Measurements from ENCODE around the gene S100A7A.
"Not testable (repeated sequence)": the region's sequence is repeated elsewhere in the genome, so short reads cannot be mapped to it uniquely, and the experiment has no call there.

S100A7A gene

DNA sequence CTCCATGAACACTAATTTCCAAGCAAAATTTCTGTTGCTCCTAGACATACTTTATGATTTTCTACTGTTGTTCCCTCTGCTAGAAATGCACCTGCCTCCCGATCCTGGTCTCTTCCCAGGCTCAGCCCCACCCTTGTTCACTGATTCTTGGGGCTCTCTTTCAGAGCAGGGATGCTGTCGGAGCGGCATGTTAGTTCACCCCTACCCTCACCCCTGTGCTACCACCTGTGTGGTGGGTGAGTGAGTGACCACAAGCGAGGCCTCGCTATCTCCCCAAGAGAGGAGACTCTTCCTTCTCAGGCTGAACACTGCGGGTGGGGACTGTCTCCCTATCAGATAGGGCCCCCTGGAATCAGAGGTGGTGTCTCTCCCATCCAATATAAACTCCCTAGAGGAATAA lies 20.5 kb upstream of the S100A7A start:
- DNase-seq (ENCODE audit: low read depth), result no peak

DNA sequence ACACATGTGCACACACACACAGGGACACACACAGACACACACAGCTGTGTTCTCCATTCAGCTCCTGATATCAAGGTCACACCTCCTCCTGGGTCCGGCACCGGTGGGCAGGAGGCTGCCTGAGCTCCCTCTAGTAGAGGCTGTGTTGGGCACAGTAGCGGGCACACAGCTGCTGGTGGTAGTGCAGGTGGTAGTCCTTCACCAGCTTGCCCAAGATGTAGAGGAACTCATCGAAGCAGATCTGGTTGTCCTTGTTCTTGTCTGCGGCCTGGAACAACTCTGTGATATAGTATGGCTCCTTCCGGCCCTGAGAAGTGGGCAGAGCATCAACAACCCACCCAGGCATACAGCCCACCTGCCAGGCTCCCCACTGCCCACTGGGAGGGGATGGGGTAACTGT lies 19.9 kb upstream of the S100A7A start:
- no peak for DNase-seq (ENCODE audit: low read depth)

DNA sequence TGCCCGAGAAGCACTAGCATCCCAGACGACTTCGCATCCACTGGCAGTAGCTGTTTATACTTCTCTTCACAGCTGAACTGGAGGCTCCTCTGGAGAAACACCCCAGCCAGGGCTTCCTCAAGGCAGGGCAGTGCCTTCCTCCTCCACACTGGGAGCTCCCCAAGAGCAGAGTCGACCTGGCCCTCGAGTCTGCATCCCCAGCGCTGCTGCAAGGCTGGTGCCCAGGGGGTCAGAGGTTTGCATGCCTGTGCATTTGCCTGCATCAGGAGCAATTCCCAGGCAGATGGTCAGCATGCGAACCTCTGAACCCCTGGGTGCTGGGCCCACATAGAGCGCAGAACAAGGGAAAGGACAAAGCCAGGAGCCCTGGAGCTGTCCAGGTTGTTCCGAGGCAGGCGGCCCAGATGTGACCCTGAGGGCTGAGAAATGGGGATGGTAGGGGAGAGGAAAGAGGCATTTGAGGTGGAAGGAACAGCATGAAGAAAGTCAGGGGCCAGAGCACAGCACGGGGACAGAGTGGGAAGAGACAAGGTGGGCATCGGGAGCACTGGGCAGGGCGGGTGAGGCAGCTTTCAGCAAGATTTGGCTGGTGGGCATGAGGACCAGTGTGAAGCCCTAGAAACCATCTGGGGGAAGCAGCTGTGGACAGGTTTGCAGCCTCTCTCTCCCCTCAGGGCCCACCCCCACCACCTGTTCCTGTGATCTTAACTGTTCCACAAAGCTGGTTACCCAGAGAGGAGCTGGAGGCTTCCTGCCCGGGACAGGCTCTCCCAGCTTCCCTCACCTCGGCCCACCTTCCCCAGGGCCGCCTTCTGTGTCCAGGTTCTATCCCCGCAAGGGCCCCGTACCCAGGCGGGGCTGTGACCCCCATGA lies 19.0 kb upstream of the S100A7A start:
- DNase-seq (ENCODE audit: low read depth), result no peak

DNA sequence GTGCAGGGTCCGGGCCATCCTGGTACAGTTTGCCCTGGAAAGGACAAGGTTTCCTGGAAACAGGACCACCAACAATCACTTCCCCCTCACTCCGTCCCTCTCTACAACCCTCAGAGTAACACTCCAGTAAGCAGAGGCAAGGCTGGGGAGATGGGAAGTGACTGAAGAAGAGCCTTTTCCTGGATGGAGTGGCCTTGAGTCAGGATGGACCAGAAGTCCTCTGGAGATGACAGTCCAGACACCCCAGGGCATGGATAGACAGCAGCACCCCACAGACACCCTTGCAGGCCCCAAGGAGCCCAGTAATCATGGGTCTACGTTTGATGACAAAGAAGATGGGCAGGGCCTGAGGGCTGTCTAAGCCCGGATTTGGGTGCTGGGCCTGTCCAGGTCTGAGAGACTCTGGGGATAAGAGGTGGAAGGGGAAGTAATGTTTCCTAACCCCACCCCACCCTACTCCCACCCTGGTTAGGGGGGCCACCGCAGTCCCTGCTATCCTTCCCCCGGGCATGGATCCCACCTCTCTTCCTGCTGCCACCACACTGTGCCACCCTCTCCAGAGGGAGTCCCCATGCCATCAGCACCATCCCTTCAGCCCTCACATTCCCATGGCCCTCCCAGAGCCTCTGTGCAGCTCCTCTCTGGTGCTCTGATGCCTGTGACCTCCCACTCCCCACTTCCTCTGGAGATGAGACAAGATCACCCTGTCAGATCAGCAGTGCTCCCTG lies 18.2 kb upstream of the S100A7A start:
- no peak for DNase-seq (ENCODE audit: low read depth)

DNA sequence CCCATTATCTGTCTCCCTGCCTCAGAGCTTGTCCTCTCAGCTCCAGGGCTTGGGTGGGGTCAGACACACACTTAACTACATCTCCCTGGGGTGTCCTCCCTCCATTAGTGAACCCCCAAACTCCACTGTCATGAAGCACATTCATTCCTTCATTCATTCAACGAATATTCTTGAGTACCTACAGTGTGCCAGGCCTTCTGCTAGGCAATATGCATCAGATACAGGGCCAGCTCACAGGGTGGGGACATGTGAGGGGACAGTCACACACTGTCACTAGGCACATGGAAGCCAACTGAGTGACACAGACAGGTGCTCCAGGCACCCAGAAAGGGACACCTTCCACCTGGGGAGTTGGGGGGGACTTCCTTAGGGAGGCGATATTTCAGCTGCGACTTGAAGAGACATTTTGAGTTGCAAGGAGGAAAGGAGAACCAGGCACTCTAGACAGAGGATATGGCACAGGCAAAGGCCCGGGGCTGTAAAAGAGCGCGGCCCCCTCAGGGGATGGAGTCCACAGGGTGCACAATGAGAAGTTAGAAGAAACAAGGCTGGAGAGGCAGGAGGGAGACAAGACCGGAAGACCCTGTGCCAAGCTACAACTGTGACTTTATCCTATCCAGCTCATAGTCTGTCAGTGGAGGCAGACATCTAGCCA lies 16.8 kb upstream of the S100A7A start:
- no peak for DNase-seq (ENCODE audit: low read depth)

DNA sequence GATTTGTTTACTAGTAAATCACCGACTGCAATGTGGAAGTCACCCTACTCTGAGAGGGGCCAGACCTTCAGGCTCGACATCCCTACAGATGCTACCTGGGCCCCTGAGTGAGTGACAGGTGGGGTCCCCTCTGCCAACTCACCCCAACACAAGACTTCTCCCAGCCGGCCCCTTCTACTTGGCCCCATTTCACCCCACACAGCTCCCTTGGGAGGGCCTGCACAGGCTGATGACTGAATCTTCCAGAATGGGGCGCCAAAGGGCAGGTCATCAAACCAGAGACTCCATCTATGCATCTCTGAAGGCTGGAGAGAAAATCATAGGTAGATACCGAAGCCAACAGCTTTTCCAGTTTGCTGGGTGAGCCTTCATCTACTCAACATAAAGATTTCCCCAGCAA lies 16.1 kb upstream of the S100A7A start:
- DNase-seq (ENCODE audit: low read depth), result no peak

DNA sequence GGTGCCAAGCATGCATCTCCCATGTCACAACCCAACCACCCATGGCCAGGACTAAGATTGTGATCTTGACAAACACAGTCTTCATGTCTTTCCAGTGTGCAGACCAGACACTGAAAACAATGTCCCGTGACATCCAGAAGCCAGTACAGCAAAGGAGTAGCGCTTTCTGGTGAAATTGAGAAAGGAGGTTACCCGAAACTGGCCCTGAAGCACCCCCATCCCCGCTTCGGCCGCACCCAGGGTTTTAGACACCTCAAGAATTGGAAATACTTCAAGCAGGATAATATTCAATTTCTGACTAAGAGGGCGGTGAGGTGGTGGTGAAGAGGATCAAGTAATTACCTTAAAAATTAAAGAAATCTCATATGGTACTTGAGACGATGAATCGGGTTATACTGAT lies 14.9 kb upstream of the S100A7A start:
- DNase-seq (ENCODE audit: low read depth), result no peak

DNA sequence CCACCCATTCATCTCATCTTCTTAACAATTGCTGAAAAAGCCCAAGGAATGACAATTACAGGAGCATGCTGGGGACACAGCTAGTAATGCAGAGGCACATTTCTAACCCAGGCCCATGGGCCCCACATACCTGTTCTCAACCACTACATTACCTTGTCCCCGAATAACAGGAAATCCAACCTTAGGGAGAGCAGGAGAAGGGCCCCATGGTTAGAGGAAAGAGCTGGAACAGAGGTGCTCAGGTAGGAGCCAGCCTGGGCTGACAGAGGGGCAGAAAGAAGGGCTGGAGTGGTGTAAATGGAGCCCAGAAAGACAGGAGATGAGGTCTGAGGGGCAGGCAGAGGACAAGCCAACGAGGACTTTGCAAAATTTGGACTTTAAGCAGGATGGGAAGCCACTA lies 14.1 kb upstream of the S100A7A start:
- DNase-seq (ENCODE audit: low read depth), result no peak

DNA sequence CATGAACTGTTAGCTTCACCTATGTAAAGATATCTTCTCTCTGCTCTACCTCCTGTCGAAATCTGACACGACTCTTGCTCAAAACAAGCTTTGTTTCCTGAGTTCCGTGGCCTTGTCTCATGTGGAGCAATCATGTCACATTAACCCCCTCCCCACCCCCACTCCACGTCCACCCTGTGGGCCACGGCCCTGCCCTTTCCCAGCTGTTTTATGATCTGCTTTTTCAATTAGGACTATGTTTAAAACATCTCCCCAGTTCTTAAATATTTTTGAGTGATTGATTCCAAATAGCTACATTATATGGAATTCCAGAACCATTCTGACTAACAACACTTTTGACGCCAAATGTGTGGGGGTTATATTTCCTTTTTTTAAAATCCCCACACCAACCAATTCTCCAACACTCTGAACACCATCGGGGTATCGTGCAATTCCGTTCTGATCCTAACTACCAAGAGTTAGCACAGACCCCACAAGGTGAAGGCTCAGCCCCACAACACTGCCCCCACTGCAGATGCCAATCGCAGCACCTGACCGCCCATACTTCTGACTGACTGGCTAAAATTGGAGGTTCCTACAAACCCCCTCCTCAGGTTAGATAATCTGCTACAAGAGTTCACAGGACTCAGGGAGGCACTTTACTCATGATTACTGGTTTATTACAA lies 12.8 kb upstream of the S100A7A start:
- no peak for DNase-seq (ENCODE audit: low read depth)

DNA sequence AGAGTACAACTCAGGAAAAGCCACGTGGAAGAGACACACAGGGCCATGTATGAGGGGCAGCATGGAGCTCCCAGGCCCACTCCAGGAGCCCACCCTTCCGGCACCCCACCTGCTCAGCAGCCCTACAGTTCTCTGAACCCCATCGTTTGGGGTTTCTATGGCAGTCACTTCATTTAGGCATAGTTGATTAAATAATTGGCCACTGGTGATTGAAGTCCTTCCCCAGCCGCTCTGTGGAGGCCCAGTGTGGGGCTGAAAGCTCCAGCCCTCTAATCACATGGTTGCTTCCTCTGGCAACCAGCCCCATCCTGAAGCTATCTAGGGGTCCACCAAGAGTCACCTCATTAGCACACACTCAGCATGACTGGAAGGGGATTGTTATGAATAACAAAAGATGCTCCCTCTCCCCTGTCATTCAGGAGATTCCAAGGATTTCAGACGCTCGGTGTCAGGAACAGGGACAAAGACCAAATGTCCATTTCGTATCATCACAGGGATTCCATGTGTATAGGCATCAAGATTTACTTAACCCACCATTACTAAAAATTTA lies 12.2 kb upstream of the S100A7A start:
- no peak for DNase-seq (ENCODE audit: low read depth)

DNA sequence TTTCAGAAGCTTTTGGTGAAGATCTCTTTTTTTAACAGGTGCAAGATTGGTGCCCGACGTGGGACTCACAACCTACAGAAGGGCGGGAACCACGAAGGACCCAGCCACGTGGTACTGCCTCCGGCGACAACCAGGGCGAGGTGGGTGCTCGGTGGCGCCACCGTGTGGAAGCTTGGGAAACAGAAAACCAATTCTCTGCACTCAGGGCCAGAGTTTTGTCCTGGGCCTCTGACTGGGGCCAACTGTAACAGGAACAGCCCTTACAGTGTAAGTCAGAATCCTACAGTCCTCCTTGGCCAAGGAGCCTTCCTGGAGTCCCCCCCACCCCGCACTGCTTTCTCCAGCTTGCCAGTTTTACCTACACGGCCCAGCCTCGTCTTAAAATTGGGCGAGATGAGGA lies 11.6 kb upstream of the S100A7A start:
- no peak for DNase-seq (ENCODE audit: low read depth)

DNA sequence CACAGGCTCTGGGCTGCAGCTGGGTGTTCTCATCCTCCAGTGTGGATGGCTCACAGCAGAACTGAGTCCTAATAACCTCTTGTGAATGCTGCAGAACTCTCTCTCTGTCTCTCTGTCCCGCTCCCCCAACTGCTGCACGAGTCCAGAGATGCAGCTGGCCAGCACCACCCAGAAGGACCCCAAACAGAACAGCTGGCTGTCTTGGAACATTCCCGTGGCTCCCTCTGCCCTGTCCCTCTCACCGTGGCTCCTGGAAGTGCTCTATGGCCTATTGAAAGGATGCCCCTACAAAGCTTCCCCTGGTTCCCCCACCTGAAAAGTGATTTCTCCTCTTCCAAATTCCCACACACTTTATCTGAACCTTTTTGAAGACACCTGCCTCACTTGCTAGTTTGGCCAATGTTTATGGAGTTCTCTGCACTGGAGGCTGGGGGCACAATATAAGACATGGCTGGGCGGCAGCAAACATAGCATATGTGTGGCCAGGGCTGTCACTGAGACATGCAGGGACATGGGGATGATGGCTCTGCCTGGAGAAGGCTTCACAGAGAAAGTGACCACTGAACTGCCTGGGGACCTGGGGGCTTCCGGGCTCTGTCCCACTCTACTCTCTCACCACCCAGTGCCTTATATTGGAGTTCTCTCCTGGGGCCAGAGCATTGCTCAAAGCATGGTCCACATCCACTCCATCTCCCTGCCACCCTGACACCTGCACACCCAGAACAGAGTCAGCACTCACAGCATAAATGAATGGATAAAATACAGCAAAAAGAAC lies 10.3 kb upstream of the S100A7A start:
- DNase-seq (ENCODE audit: low read depth), result not testable (repeated sequence)

DNA sequence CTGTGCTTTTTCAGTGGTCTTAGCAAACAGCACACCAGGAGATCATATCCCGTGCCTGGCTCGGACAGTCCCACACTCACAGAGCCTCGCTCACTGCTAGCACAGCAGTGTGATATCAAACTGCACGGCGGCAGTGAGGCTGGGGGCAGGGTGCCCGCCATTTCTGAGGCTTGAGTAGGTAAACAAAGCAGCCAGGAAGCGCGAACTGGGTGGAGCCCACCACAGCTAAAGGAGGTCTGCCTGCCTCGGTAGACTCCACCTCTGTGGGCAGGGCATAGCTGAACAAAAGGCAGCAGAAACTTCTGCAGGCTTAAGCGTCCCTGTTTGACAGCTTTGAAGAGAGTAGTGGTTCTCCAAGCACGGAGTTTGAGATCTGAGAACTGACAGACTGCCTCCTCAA lies 9.0 kb upstream of the S100A7A start:
- DNase-seq (ENCODE audit: low read depth), result not testable (repeated sequence)

DNA sequence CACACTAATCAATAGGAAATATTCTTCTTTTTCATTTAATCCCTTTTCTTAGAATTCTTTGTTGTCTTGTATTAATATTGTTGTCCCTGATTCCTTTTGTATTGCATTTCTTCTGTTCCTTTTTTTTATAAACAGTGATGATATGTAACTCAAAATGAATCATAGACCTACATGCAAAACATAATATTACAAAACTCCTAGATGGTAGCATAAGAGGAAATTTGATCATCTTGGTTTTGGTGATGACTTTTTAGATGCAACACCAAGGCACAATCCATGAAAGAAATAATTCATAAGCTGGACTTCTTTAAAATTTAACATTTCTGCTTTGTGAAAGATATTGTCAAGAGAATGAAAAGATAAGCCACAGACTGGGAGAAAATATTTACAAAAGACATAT lies 2.4 kb upstream of the S100A7A start:
- DNase-seq (ENCODE audit: low read depth), result not testable (repeated sequence)

DNA sequence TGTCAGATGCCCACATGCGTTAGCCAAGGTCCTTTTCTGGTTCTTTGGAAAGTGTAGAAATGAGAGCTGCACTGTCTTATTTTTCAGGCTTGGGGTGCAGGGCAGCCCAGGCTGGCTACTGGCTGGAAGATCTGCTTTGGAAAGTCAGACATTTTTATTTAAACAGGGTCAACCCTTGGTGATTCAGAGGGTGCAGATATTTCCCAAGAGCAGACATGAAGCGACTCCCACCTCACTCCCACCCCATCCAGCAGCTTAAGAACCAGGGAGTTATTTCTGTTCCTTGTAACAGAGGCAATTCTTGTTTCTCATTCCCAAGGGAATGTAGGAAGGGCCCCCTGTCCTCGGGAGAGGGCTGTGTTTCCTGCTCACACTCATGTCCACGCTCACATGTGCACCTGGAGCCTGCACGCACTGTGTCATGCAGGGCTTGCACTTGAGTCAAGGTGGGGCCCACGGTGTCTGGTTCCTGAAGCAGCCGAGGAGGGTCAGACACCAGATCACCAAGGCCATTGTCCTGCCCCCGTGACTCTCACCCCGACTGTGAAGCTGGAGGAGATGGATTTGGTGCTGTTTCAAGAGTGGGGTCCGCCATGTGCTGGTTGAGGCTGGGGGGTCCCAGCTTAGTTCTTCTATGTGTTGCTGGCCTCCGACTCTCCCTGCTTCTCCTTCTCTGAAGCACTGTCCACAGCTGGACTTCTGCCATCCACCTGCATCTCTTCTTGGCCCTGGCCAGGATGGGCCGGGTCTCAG lies 992 bp downstream of the S100A7A start:
- DNase-seq (ENCODE audit: low read depth), result no peak

DNA sequence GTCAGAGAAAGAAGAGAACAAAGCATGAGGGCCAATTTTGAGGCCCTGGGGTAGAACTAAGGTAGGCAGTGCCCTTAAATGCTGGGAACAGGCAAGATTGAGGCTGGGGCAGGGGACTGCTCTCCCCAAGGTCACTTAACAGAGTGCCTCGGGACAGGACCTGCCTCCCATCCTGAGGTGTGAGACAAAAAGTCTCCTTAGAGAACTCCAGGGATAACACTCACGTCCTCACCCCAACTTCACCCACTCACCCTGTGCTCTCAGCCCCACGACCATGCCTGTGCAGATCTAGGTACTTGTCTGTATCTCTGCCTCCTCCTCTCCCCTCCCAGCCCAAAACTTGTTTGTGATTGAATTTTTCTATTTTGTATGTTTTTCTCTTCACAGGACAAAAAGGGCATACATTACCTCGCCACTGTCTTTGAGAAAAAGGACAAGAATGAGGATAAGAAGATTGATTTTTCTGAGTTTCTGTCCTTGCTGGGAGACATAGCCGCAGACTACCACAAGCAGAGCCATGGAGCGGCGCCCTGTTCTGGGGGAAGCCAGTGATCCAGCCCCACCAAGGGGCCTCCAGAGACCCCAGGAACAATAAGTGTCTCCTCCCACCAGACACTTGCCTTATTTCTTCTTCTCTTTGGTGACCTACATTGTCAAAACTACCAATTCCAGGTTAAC lies 2.6 kb downstream of the S100A7A start:
- DNase-seq (ENCODE audit: low read depth), result not testable (repeated sequence)

DNA sequence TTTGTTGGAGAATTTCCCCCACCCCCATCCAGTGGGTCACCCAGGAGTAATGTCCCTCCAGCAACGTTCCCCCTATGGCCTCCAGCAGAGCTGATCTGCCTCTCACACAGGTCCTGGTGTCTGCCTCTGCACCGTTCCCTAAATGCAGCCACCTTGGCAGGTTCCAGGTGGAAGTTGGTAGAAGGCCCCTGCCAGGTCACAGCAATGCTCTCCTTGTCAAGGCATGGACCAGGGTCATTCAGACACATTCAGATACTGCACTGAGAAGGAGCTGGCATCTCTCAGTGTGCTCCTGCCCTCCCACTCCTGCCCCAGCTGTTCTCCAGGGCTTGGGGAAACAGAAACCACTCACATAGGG lies 3.1 kb downstream of the S100A7A start:
- DNase-seq (ENCODE audit: low read depth), result not testable (repeated sequence)

DNA sequence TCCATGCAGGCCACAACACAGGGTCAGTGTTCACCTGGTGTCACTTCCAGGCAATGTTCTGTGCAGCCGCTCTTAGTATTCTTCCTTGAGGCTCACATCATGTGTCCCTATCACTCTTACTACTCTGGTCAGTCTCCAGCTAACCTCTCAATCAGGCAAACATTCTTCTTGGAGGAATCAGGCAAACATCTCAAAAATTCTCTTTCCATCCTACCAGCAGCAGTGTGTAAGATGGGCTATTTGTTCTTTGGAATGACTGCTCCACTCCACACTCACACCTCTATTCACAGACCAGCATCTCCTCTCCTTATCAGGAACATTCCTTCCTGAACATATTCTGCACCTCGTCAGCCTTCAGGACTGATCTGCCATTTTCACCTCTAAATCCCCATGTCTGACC lies 4.0 kb downstream of the S100A7A start:
- no peak for DNase-seq (ENCODE audit: low read depth)

DNA sequence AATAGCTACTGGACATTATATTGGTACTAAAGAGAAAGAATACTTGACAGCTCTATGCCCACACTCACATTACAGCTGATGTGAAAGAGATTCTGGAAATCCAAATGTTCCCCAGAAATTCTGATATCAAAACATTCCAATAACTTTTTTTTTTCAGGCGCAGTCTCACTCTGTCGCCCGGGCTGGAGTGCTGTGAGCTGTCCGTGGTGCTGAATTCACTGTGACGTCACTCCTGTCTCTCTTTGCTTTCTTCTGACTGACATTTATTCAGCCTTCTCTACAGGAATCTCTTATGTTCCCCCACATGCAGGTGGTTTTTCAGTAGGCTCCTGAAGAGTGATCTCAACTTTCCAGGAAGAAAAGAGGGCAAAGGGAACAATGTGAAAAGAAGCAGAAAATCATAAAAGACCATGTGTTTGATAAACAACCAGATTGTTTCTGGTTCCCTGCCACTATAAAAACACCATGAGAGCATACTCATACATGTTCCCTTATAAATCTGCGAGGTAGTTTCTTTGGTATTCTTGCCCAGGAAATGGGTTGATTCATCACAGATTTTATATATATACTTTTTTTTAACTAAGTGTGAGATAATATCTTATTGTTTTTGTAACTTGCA lies 6.2 kb downstream of the S100A7A start:
- DNase-seq (ENCODE audit: low read depth), result peak; percentile 40

DNA sequence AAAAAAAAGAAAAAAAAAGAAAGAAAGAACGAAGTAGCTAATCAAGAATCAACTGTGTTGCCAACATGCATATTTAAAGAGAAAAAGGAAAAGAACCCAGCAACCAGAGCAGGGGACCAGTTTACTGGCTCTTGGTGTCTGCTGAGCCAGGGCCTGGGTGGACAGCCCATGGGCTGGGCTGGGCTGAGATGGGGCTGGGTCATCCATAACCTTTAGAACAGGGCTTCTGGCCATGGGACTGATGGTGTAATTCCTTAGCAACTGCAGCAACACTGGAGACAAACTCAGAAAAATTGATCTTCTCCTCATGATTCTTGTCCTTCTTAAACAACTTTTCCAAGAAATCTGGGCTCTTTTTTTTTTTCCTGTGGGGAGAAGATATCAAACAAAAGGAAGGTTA lies 10.5 kb downstream of the S100A7A start:
- DNase-seq (ENCODE audit: low read depth), result no peak

Data from stromal cell of bone marrow (primary cell).